Suprapubic skin (tissue), 4 donors: ENCODE data around the gene CACNA1D. TPM values are rescaled to one million over a fixed set of nuclear protein-coding genes. Genes with fewer than 3 reads are reported as not detected.

Experiments
- DNase-seq, 2 donors: peaks; one replicate each; pipeline ENCODE4 v3.0.0-alpha.2; 2019; ENCODE audit warnings: low spot score in 2 of 2
- H3K27ac ChIP-seq: fragments of 200-600 bp; sonication (generic); one replicate; pipeline ENCODE4 v1.5.1; 2019
- H3K27me3 ChIP-seq: fragments of 200-600 bp; sonication (generic); one replicate; pipeline ENCODE4 v1.5.1; 2019
- H3K36me3 ChIP-seq: fragments of 200-600 bp; sonication (generic); one replicate; pipeline ENCODE4 v1.5.1; 2019
- H3K4me1 ChIP-seq: fragments of 200-600 bp; sonication (generic); one replicate; pipeline ENCODE4 v1.5.1; 2019
- H3K4me3 ChIP-seq: fragments of 200-600 bp; sonication (generic); one replicate; pipeline ENCODE4 v1.5.1; 2019; ENCODE audit warnings: mild to moderate bottlenecking
- H3K9me3 ChIP-seq: fragments of 200-600 bp; sonication (generic); one replicate; pipeline ENCODE4 v1.5.1; 2019
- EP300 ChIP-seq: sonication (generic); formaldehyde crosslinking; IDR thresholded peaks from one replicate; pipeline ENCODE4 v1.6.1; 2017; ENCODE audit warnings: antibody characterized with exemption
- POLR2A ChIP-seq, 2 donors: fragments of 450-650 bp; IDR thresholded peaks; one replicate each; pipeline ENCODE4 v1.6.1; 2017; ENCODE audit warnings: antibody characterized with exemption in 2 of 2, mild to moderate bottlenecking in 2 of 2, moderate library complexity in 2 of 2
- POLR2AphosphoS5 ChIP-seq, 3 donors: sonication (generic); formaldehyde crosslinking; IDR thresholded peaks; one replicate each; pipeline ENCODE4 v1.6.1; 2017; ENCODE audit warnings: antibody characterized with exemption in 3 of 3
- WGBS: methylation state at CpG from one replicate; pipeline ENCODE4 v1.1.5; 2018; 5-methylcytosine and 5-hydroxymethylcytosine counted together
- total RNA-seq, 4 donors: library from RNA; depleted of rRNA; stranded (reverse); fragments of >200 nt; gene quantifications; one replicate each; pipeline ENCODE4 v1.1.0, GENCODE V29; 2016
- TF ChIP-seq, protein P1 (sequence below), 2 donors: fragments of 200-600 bp in 1 of 2; fragments of 450-650 bp in 1 of 2; sonication (generic) in 1 of 2; IDR thresholded peaks; one replicate each; pipeline ENCODE4 v1.5.1; 2016 to 2019; ENCODE audit warnings: antibody characterized with exemption in 2 of 2, mild to moderate bottlenecking in 1 of 2, moderate library complexity in 1 of 2

CACNA1D gene
- total RNA-seq, 4 donors from 2014 or later, result 1.9 to 28.2 (median 6.3) TPM

DNA sequence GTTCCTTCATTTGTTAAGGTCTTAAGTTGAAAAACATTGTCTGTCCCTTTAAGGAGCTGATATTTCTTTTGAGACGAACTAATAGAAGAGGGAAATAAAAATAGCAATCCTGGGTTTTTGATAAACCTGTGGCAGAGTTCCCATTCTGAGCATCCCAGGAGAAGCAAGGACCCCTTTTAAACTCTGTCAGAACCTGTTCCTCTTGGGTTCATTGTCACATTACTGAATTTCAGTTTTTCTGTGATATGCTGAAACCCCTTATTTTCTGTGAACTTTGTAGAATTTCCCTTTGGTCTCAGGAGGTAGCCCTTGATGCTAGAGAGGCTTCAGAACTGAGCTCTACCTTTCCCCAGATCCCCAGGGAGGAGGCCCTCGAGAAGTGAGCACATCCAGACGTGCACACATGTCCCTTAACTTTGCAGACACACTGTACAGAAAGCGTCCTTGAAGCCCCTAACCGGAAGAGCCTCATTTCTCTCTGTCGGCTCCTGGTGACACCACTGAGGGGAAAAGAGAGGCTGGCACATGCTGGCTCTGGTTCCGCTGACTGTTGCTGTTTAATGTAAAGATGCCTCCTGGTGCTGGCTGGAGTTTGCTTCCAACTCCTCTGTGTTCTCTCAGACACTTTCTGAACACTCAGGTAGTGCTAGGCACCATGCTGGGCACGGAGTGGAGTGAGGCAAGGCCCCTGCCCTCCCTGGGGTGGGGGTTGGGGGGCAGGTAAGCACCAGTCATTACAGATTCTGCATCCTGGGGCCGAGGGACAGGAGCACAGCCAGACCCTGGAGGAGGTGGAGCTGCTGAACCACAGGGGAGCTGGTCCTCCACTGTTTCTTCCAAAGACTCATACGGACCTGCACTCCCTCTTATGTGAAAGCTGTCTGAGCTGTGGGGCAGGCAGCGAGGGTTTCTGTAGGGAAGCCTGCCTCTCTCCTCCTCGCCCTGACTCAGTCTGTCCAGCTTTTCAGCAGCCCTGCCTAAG, 274.4 kb downstream of the CACNA1D start:
- Histone ChIP-seq H3K27ac (no peak overlapping the region), H3K4me1 (peaks cover 12% of the 10 kb centered on the region), H3K27me3 (no peaks in the 10 kb centered on the region), H3K4me3 (no peak overlapping the region), H3K36me3 (no peaks in the 10 kb centered on the region), H3K9me3 (no peaks in the 10 kb centered on the region)
- WGBS, result 69% methylated on average over 6 of the region's 12 CpGs
- TF ChIP-seq POLR2AphosphoS5 (IDR thresholded peaks at IDR 0.05), result no peak
- TF ChIP-seq, protein P1, sequence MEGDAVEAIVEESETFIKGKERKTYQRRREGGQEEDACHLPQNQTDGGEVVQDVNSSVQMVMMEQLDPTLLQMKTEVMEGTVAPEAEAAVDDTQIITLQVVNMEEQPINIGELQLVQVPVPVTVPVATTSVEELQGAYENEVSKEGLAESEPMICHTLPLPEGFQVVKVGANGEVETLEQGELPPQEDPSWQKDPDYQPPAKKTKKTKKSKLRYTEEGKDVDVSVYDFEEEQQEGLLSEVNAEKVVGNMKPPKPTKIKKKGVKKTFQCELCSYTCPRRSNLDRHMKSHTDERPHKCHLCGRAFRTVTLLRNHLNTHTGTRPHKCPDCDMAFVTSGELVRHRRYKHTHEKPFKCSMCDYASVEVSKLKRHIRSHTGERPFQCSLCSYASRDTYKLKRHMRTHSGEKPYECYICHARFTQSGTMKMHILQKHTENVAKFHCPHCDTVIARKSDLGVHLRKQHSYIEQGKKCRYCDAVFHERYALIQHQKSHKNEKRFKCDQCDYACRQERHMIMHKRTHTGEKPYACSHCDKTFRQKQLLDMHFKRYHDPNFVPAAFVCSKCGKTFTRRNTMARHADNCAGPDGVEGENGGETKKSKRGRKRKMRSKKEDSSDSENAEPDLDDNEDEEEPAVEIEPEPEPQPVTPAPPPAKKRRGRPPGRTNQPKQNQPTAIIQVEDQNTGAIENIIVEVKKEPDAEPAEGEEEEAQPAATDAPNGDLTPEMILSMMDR (IDR thresholded peaks at IDR 0.05), result no peak
- TF ChIP-seq POLR2A (IDR thresholded peaks at IDR 0.05), result no peak
- TF ChIP-seq EP300, result no peak
- no peak for DNase-seq

DNA sequence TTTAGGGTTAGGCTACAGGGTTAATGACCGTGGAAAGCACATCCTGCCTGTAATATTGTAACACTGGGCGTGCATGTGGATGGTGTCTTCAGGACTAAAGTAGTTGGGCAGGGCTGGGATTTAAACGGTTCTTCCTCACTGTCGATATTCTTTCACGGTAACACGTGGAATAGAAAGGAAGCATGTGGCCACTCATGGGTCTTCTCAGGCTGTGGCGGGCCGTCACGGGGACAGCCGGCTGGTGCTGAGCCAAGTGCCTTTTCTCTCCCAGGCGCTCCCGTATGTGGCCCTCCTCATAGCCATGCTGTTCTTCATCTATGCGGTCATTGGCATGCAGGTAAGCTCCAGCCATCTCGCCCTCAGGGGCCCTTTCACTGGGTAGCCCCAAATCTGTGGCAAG, 278.2 kb downstream of the CACNA1D start:
- no peaks in the 10 kb centered on the region for H3K36me3 ChIP-seq
- H3K27ac ChIP-seq, result no peak overlapping the region
- no peaks in the 10 kb centered on the region for H3K9me3 ChIP-seq
- TF ChIP-seq, protein P1 (IDR thresholded peaks at IDR 0.05), result no peak
- no peak overlapping the region for H3K4me3 ChIP-seq
- peaks cover 20% of the 10 kb centered on the region for H3K4me1 ChIP-seq
- no peak for DNase-seq
- H3K27me3 ChIP-seq, result no peaks in the 10 kb centered on the region
- WGBS, result 76% methylated on average over 14 of the region's 14 CpGs

DNA sequence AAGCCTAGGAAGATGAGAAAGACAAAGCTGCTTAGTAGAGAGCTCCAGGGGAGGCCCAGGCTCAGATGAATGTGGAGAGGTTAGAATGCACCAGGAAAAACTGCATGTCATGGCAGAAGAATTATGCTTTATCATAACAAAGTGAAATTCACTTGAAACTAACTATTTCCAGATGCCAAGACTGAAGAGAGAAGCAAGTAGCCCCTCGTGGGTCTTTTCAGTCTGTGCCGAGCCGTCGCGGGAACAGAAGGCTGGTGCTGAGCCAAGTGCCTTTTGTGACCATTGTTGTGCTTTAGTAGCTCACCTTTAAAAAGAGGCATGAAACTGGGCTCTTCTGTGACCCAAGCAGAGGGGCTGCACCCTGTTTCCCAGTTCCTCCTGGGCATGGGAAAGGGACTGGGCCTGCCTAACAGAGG, 278.6 kb downstream of the CACNA1D start:
- no peak for DNase-seq
- no peak overlapping the region for H3K27ac ChIP-seq
- TF ChIP-seq EP300 (no peak), POLR2AphosphoS5 (IDR thresholded peaks at IDR 0.05) (no peak), POLR2A (IDR thresholded peaks at IDR 0.05) (no peak)
- TF ChIP-seq, protein P1 (IDR thresholded peaks at IDR 0.05), result no peak
- H3K9me3 ChIP-seq, result no peaks in the 10 kb centered on the region
- peaks cover 20% of the 10 kb centered on the region for H3K4me1 ChIP-seq
- H3K27me3 ChIP-seq, result no peaks in the 10 kb centered on the region
- WGBS, result 50% methylated on average over 5 of the region's 5 CpGs
- no peak overlapping the region for H3K4me3 ChIP-seq
- H3K36me3 ChIP-seq, result no peaks in the 10 kb centered on the region

- Histone ChIP-seq H3K4me3 (no peak overlapping the region), H3K4me1 (peaks cover 20% of the 10 kb centered on the region), H3K36me3 (no peaks in the 10 kb centered on the region), H3K27ac (no peak overlapping the region), H3K27me3 (no peaks in the 10 kb centered on the region), H3K9me3 (no peaks in the 10 kb centered on the region)
- DNase-seq, result no peak
- WGBS, result 57% methylated on average over 10 of the region's 10 CpGs
- no peak for TF ChIP-seq POLR2AphosphoS5 (IDR thresholded peaks at IDR 0.05)
- no peak for TF ChIP-seq POLR2A (IDR thresholded peaks at IDR 0.05)
- TF ChIP-seq, protein P1 (IDR thresholded peaks at IDR 0.05), result no peak
Measured at GRCh38 chr3:53773611-53774368, 279.4 kb downstream of the CACNA1D start.

GRCh38 chr3:53774414-53774813, 280.0 kb downstream of the CACNA1D start:
- Histone ChIP-seq H3K9me3 (no peaks in the 10 kb centered on the region), H3K36me3 (no peaks in the 10 kb centered on the region), H3K4me1 (peaks cover 20% of the 10 kb centered on the region), H3K27me3 (no peaks in the 10 kb centered on the region), H3K27ac (no peak overlapping the region), H3K4me3 (no peak overlapping the region)
- DNase-seq, result no peak
- 70% methylated on average over 8 of the region's 8 CpGs for WGBS
- no peak for TF ChIP-seq EP300
- no peak for TF ChIP-seq POLR2A (IDR thresholded peaks at IDR 0.05)
- TF ChIP-seq, protein P1 (IDR thresholded peaks at IDR 0.05), result no peak
- no peak for TF ChIP-seq POLR2AphosphoS5 (IDR thresholded peaks at IDR 0.05)
